ENCODE results near the gene PIAS4.

Gene PIAS4

GRCh38 chr19:4066682-4067395, 59.3 kb downstream of the PIAS4 start, which contains the start of gene ZBTB7A:
Gene ZBTB7A, minus strand, starts transcription at chr19:4066899. Its CDS starts 11,667 bp downstream, at chr19:4055232.
- peak; percentile 54 for ATAC-seq
- TF ChIP-seq OSR1 (CRISPR knock-in tag; IDR thresholded peaks at IDR 0.05) (no peak), RARB (CRISPR knock-in tag; IDR thresholded peaks at IDR 0.05) (no peak), PATZ1 (CRISPR knock-in tag; IDR thresholded peaks at IDR 0.05; ENCODE audit: borderline replicate concordance) (peak; percentile 66; the same call in 1 of the 2 replicates), ZC3H10 (CRISPR knock-in tag; IDR thresholded peaks at IDR 0.05) (no peak)

GRCh38 chr19:4067396-4068046, 60.0 kb downstream of the PIAS4 start:
- no peak for TF ChIP-seq GLIS3 (CRISPR knock-in tag; IDR thresholded peaks at IDR 0.05)
- TF ChIP-seq SNAI2 (CRISPR knock-in tag; IDR thresholded peaks at IDR 0.05) = no peak
- no peak for TF ChIP-seq BACH2 (CRISPR knock-in tag; IDR thresholded peaks at IDR 0.05; ENCODE audit: borderline replicate concordance)
- no peak for TF ChIP-seq OSR1 (CRISPR knock-in tag; IDR thresholded peaks at IDR 0.05)
- no peak for TF ChIP-seq RARB (CRISPR knock-in tag; IDR thresholded peaks at IDR 0.05)
- no peak for TF ChIP-seq ARNTL (CRISPR knock-in tag; IDR thresholded peaks at IDR 0.05; ENCODE audit: borderline replicate concordance, low read depth)
- TF ChIP-seq TSHZ2 (CRISPR knock-in tag; IDR thresholded peaks at IDR 0.05) = no peak
- no peak for TF ChIP-seq ZFP3 (CRISPR knock-in tag; IDR thresholded peaks at IDR 0.05)
- no peak for ATAC-seq

GRCh38 chr19:4068047-4068966, 60.8 kb downstream of the PIAS4 start:
- ATAC-seq = no peak
- TF ChIP-seq CREB5 (CRISPR knock-in tag; IDR thresholded peaks at IDR 0.05; ENCODE audit: low read depth) (no peak), POU6F1 (CRISPR knock-in tag; IDR thresholded peaks at IDR 0.05; ENCODE audit: borderline replicate concordance, low read depth) (no peak), CSRNP3 (CRISPR knock-in tag; IDR thresholded peaks at IDR 0.05) (no peak), CSDC2 (CRISPR knock-in tag; IDR thresholded peaks at IDR 0.05) (no peak), GLIS3 (CRISPR knock-in tag; IDR thresholded peaks at IDR 0.05) (no peak), PATZ1 (CRISPR knock-in tag; IDR thresholded peaks at IDR 0.05; ENCODE audit: borderline replicate concordance) (no peak)
